Epithelial cell of proximal tubule (primary cell): ENCODE measurements around the gene GLCCI1. TPM values are rescaled to one million over a fixed set of nuclear protein-coding genes. Genes with fewer than 3 reads are reported as not detected.
"Not testable (repeated sequence)": the region's sequence is repeated elsewhere in the genome, so short reads cannot be mapped to it uniquely, and the experiment has no call there.

Experiments used
- DNase-seq: peaks from one replicate; pipeline ENCODE4 v3.0.0-alpha.2; 2011; ENCODE audit warnings: low read depth
- H3K4me3 ChIP-seq: 2 replicates; pipeline ENCODE4 v1.5.1; 2011; ENCODE audit warnings: low read depth, mild to moderate bottlenecking, low read length
- total RNA-seq: library from RNA; depleted of rRNA; stranded (reverse); fragments of >200 nt; gene quantifications from 2 replicates; pipeline ENCODE4 v1.2.3, GENCODE V29; 2015
- TF ChIP-seq, protein P1 (sequence below): conservative IDR thresholded peaks from 2 replicates; pipeline ENCODE4 v1.5.1; 2012; ENCODE audit warnings: low read depth, mild to moderate bottlenecking, low read length

Gene GLCCI1
- total RNA-seq, 1 donor from 2014 or later, result 1.9 TPM

DNA sequence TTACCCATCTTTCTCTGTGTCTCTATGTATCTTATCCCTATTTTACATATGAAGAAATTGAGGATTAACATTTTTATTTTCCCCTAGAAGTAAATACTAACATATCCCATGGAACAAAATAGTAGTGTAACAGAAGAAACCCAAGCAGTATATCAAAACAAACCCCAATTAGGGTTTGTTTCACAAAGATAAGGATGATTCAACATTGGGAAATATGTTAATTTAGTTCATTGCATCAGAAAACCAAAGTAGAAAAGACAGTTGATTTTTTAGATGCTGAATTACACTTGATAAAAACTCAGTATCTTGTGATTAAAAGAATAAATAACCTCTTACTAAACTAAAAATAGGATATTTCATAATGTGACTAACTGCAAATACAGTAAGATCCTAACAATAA is 87.8 kb downstream of the GLCCI1 start:
- TF ChIP-seq, protein P1, sequence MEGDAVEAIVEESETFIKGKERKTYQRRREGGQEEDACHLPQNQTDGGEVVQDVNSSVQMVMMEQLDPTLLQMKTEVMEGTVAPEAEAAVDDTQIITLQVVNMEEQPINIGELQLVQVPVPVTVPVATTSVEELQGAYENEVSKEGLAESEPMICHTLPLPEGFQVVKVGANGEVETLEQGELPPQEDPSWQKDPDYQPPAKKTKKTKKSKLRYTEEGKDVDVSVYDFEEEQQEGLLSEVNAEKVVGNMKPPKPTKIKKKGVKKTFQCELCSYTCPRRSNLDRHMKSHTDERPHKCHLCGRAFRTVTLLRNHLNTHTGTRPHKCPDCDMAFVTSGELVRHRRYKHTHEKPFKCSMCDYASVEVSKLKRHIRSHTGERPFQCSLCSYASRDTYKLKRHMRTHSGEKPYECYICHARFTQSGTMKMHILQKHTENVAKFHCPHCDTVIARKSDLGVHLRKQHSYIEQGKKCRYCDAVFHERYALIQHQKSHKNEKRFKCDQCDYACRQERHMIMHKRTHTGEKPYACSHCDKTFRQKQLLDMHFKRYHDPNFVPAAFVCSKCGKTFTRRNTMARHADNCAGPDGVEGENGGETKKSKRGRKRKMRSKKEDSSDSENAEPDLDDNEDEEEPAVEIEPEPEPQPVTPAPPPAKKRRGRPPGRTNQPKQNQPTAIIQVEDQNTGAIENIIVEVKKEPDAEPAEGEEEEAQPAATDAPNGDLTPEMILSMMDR, result no peak
- H3K4me3 ChIP-seq, result no peak overlapping the region

GRCh38 chr7:8057566-8057965 is 89.0 kb downstream of the GLCCI1 start:
- DNase-seq, result no peak
- TF ChIP-seq, protein P1, result no peak
- H3K4me3 ChIP-seq, result no peak overlapping the region

More for the DNA sequence above, 87.8 kb downstream of the GLCCI1 start:
- no peak for DNase-seq

DNA sequence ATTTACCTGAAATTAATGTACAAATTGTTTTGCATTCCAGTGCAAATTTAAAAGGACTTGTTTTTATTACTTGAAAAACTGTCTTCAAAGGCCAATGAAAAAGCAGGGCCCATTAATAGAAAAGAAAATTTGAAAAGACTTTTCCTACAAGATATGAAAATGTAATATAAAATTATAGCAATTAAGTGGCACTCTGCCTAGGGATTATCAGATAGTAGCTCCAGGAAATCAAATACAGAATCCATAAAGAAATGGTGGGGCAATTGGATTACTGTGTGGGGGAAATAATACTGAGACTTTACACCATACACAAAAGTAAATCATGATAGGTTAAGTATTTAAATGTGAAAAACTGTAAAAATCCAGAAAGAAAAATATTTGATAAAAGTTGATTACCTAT is 89.7 kb downstream of the GLCCI1 start:
- no peak for DNase-seq
- TF ChIP-seq, protein P1, result no peak
- H3K4me3 ChIP-seq, result no peak overlapping the region

DNA sequence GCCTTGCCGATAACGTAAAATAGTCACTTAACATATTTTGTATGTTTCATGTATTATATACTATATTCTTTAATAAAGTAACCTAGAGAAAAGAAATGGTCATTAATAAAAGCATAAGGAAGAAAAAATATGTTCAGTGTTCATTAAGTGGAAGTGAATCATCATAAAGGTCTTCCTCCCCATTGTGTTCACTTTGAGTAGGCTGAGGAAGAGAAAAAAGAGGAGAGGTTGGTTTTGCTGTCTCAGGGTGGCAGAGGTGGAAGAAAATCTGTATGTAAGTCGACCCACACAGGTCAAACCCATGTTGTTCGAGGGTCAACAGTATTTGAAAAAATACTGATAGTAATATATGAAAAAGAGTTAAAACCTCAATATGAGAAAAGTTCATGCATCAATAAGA is 90.3 kb downstream of the GLCCI1 start:
- H3K4me3 ChIP-seq, result no peak overlapping the region
- DNase-seq, result no peak
- TF ChIP-seq, protein P1, result no peak

GRCh38 chr7:8060241-8060640 is 91.6 kb downstream of the GLCCI1 start:
- DNase-seq, result no peak
- no peak overlapping the region for H3K4me3 ChIP-seq
- TF ChIP-seq, protein P1, result no peak

DNA sequence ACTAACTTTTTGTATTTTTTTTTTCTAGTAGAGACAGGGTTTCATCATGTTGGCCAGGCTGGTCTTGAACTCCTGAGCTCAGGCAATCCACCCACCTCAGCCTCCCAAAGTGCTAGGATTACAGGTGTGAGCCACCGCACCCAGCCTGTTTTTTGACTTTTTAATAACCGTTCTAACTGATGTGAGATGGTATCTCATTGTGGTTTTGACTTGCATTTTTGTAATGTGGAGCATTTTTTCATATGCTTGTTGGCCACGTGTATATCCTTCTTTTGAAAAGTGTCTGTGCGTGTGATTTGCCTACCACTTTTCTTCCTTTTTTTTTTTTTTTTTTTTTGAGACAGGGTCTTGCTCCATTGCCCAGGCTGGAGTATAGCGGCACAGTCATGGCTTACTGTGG is 94.7 kb downstream of the GLCCI1 start:
- not testable (repeated sequence) for DNase-seq, H3K4me3 ChIP-seq

GRCh38 chr7:8063706-8064297 is 95.2 kb downstream of the GLCCI1 start:
- TF ChIP-seq, protein P1, result no peak
- no peak overlapping the region for H3K4me3 ChIP-seq
- no peak for DNase-seq
